ENCODE results near the gene SNX21.

The SNX21 gene

GRCh38 chr20:45841407-45842129, 8.0 kb downstream of the SNX21 start:
- H2AFZ ChIP-seq (ENCODE audit: low read length): no peak overlapping the region
- no peaks in the 10 kb centered on the region for H3K9me2 ChIP-seq (ENCODE audit: low read depth, low read length)
- H3F3A ChIP-seq (ENCODE audit: insufficient read depth, low read length): no peaks in the 10 kb centered on the region
- no peaks in the 10 kb centered on the region for H4K20me1 ChIP-seq (ENCODE audit: insufficient read depth, low read length)
- no peak overlapping the region for H3K4me3 ChIP-seq (ENCODE audit: low read depth, low read length, poor library complexity, severe bottlenecking)
- H3K36me3 ChIP-seq (ENCODE audit: insufficient read depth, low read length): peaks cover 41% of the 10 kb centered on the region
- H3K4me2 ChIP-seq (ENCODE audit: low read length): no peak overlapping the region
- no peak overlapping the region for H3K27ac ChIP-seq (ENCODE audit: low read depth, low read length, poor library complexity, severe bottlenecking)
- no peaks in the 10 kb centered on the region for H3K79me2 ChIP-seq (ENCODE audit: insufficient read depth, low read length)
- H3K9me3 ChIP-seq (ENCODE audit: low read length): no peaks in the 10 kb centered on the region
- H3K4me1 ChIP-seq (ENCODE audit: insufficient read depth, low read length, severe bottlenecking): peaks cover 10% of the 10 kb centered on the region
- no peak for TF ChIP-seq EZH2 (IDR thresholded peaks at IDR 0.05; ENCODE audit: borderline replicate concordance, low read length)
- no peak for TF ChIP-seq CTCF (IDR thresholded peaks at IDR 0.05; ENCODE audit: low read length)
- no peaks in the 10 kb centered on the region for H3K27me3 ChIP-seq (ENCODE audit: insufficient read depth, low read length)
- no peak overlapping the region for H3K9ac ChIP-seq (ENCODE audit: low read length)

GRCh38 chr20:45842169-45842812, 8.7 kb downstream of the SNX21 start:
- Histone ChIP-seq H3K9me3 (ENCODE audit: low read length) (no peaks in the 10 kb centered on the region), H3K27ac (ENCODE audit: low read depth, low read length, poor library complexity, severe bottlenecking) (no peak overlapping the region), H3K27me3 (ENCODE audit: insufficient read depth, low read length) (no peaks in the 10 kb centered on the region), H3K9me2 (ENCODE audit: low read depth, low read length) (no peaks in the 10 kb centered on the region), H3K79me2 (ENCODE audit: insufficient read depth, low read length) (no peaks in the 10 kb centered on the region), H4K20me1 (ENCODE audit: insufficient read depth, low read length) (no peaks in the 10 kb centered on the region), H3K9ac (ENCODE audit: low read length) (no peak overlapping the region), H3K36me3 (ENCODE audit: insufficient read depth, low read length) (peaks cover 43% of the 10 kb centered on the region), H3K4me2 (ENCODE audit: low read length) (no peak overlapping the region), H2AFZ (ENCODE audit: low read length) (no peak overlapping the region), H3K4me3 (ENCODE audit: low read depth, low read length, poor library complexity, severe bottlenecking) (no peak overlapping the region), H3F3A (ENCODE audit: insufficient read depth, low read length) (no peaks in the 10 kb centered on the region), H3K4me1 (ENCODE audit: insufficient read depth, low read length, severe bottlenecking) (peaks cover 10% of the 10 kb centered on the region)
- TF ChIP-seq CTCF (IDR thresholded peaks at IDR 0.05; ENCODE audit: low read length) (no peak), EZH2 (IDR thresholded peaks at IDR 0.05; ENCODE audit: borderline replicate concordance, low read length) (no peak)

- H2AFZ ChIP-seq (ENCODE audit: low read length): no peak overlapping the region
- H3K9me3 ChIP-seq (ENCODE audit: low read length): no peaks in the 10 kb centered on the region
- H3K9me2 ChIP-seq (ENCODE audit: low read depth, low read length): no peaks in the 10 kb centered on the region
- no peak overlapping the region for H3K4me3 ChIP-seq (ENCODE audit: low read depth, low read length, poor library complexity, severe bottlenecking)
- H4K20me1 ChIP-seq (ENCODE audit: insufficient read depth, low read length): no peaks in the 10 kb centered on the region
- H3K27ac ChIP-seq (ENCODE audit: low read depth, low read length, poor library complexity, severe bottlenecking): no peak overlapping the region
- no peak overlapping the region for H3K9ac ChIP-seq (ENCODE audit: low read length)
- H3K27me3 ChIP-seq (ENCODE audit: insufficient read depth, low read length): no peaks in the 10 kb centered on the region
- no peaks in the 10 kb centered on the region for H3K79me2 ChIP-seq (ENCODE audit: insufficient read depth, low read length)
- no peaks in the 10 kb centered on the region for H3F3A ChIP-seq (ENCODE audit: insufficient read depth, low read length)
- peaks cover 43% of the 10 kb centered on the region for H3K36me3 ChIP-seq (ENCODE audit: insufficient read depth, low read length)
- TF ChIP-seq EZH2 (IDR thresholded peaks at IDR 0.05; ENCODE audit: borderline replicate concordance, low read length): no peak
- no peak for TF ChIP-seq CTCF (IDR thresholded peaks at IDR 0.05; ENCODE audit: low read length)
- H3K4me2 ChIP-seq (ENCODE audit: low read length): no peak overlapping the region
- H3K4me1 ChIP-seq (ENCODE audit: insufficient read depth, low read length, severe bottlenecking): peaks cover 10% of the 10 kb centered on the region
Observed at GRCh38 chr20:45843506-45843905, 9.9 kb downstream of the SNX21 start.
